ENCODE measurements around the gene CDH23. TPM values are rescaled to one million over a fixed set of nuclear protein-coding genes. Genes with fewer than 3 reads are reported as not detected.

CDH23 gene
- total and polyA plus RNA-seq, 10 donors = 2.0 to 19.9 (median 11.0) TPM

- TF ChIP-seq POLR2AphosphoS5 (IDR thresholded peaks at IDR 0.05) = no peak
- Histone ChIP-seq H3K27ac (no peak overlapping the region), H3K36me3 (no peaks in the 10 kb centered on the region), H3K4me3 (no peak overlapping the region), H3K4me1 (peaks cover 11 to 38% (median 22%) of the 10 kb centered on the region in 6 donors), H3K27me3 (replicated peaks in 1 of 7) (no peaks in the 10 kb centered on the region), H3K9me3 (no peaks in the 10 kb centered on the region)
- intact Hi-C loops (cut with DNase I; ENCODE audit: low total_unique reads) = no loop called here
- no peak for DNase-seq
- 70 to 83% (median 82%) methylated on average over 3 to 5 of the region's 5 CpGs for WGBS, 5 donors
These were observed 83.1 kb downstream of the CDH23 start for GRCh38 chr10:71479831-71480230.

GRCh38 chr10:71480662-71481061, 83.9 kb downstream of the CDH23 start:
- DNase-seq = peak; percentile 25
- H3K9me3 ChIP-seq = no peaks in the 10 kb centered on the region
- TF ChIP-seq POLR2A (IDR thresholded peaks at IDR 0.05) (no peak), POLR2AphosphoS5 (IDR thresholded peaks at IDR 0.05) (no peak), CTCF (IDR thresholded peaks at IDR 0.05 in 8 of 11, conservative IDR thresholded peaks at IDR 0.05 in 3 of 11) (no peak)
- no peaks in the 10 kb centered on the region for H3K36me3 ChIP-seq
- no peaks in the 10 kb centered on the region for H3K27me3 ChIP-seq (replicated peaks in 1 of 7)
- intact Hi-C loops (cut with DNase I; ENCODE audit: low total_unique reads) = no loop called here
- no peak overlapping the region for H3K27ac ChIP-seq
- H3K4me1 ChIP-seq = peaks cover 5 to 30% (median 14%) of the 10 kb centered on the region in 6 donors
- H3K4me3 ChIP-seq = no peak overlapping the region
- 72 to 90% (median 84%) methylated on average over 5 of the region's 5 CpGs for WGBS, 5 donors

DNA sequence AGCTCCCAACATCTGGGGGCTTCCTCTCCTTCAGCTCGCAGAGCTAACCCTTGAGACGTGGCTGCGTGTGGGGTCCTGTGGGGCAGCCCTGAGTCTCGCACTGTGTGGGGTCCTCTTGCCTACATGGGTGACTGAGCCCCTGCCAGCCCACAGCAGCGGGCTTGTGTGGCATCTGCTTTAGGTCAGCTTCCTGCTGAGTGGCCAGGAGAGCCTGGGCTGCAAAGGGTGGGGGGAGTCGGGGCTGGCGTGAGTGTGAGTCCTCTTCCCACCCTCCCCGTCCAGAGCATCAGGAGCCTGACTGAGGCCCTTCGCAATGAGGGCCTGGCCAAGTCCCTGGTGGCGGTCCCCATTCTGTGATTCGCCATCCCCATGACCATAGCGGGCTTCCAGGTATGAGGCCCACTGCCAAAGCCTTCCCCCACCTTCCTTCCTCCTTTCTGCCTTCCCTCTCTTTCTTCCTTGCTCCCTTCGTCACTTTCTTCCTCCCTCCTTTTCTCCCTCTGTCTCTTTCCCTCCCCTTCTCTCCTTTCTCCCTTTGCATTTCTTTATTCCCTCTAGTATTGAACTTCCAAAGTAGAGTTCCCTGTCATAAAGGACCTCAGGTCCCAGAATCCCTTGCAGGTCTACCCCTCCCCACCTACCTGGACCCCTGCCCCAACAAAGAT, 85.2 kb downstream of the CDH23 start:
- DNase-seq = peak; percentile 64
- no peak overlapping the region for H3K4me3 ChIP-seq
- H3K36me3 ChIP-seq = no peaks in the 10 kb centered on the region
- no peak for TF ChIP-seq CTCF (IDR thresholded peaks at IDR 0.05 in 8 of 11, conservative IDR thresholded peaks at IDR 0.05 in 3 of 11)
- no peak for TF ChIP-seq POLR2A (IDR thresholded peaks at IDR 0.05)
- no peak for TF ChIP-seq POLR2AphosphoS5 (IDR thresholded peaks at IDR 0.05)
- no peaks in the 10 kb centered on the region for H3K27me3 ChIP-seq (replicated peaks in 1 of 7)
- WGBS, 5 donors = 82 to 93% (median 85%) methylated on average over 6 to 13 of the region's 13 CpGs
- intact Hi-C loops (cut with DNase I; ENCODE audit: low total_unique reads) = no loop called here
- H3K4me1 ChIP-seq = peaks cover 0 to 18% (median 4%) of the 10 kb centered on the region in 6 donors
- H3K27ac ChIP-seq = no peak overlapping the region
- H3K9me3 ChIP-seq = no peaks in the 10 kb centered on the region

- Histone ChIP-seq H3K9me3 (no peaks in the 10 kb centered on the region), H3K4me3 (no peak overlapping the region), H3K27me3 (replicated peaks in 1 of 7) (no peaks in the 10 kb centered on the region), H3K27ac (no peak overlapping the region), H3K36me3 (no peaks in the 10 kb centered on the region), H3K4me1 (peaks cover 0 to 13% (median 4%) of the 10 kb centered on the region in 6 donors)
- WGBS, 5 donors = 85 to 95% (median 92%) methylated on average over 6 of the region's 6 CpGs
- DNase-seq = no peak
- no peak for TF ChIP-seq POLR2AphosphoS5 (IDR thresholded peaks at IDR 0.05)
- TF ChIP-seq POLR2A (IDR thresholded peaks at IDR 0.05) = no peak
- TF ChIP-seq CTCF (IDR thresholded peaks at IDR 0.05 in 8 of 11, conservative IDR thresholded peaks at IDR 0.05 in 3 of 11) = no peak
- intact Hi-C loops (cut with DNase I; ENCODE audit: low total_unique reads) = no loop called here
These were observed 85.9 kb downstream of the CDH23 start for GRCh38 chr10:71482620-71483019.
